Liver (tissue), 3 donors: Measurements from ENCODE around the gene ZBTB49.

Source experiments
- ATF3 ChIP-seq: IDR thresholded peaks from 2 replicates; pipeline ENCODE4 v1.6.1; 2016; ENCODE audit warnings: antibody characterized with exemption
- CTCF ChIP-seq: fragments of 150-350 bp; IDR thresholded peaks from 2 replicates; pipeline ENCODE4 v1.5.1; 2017; ENCODE audit warnings: improper control_type of control experiment, low read depth, low read length; ENCODE audit not compliant: missing input control
- EGR1 ChIP-seq, 2 donors: IDR thresholded peaks; 2 replicates each; pipeline ENCODE4 v1.6.1; 2016 to 2018; ENCODE audit warnings: antibody characterized with exemption in 2 of 2, low read depth in 2 of 2
- FOXA1 ChIP-seq: IDR thresholded peaks from 2 replicates; pipeline ENCODE4 v1.6.1; 2016; ENCODE audit warnings: antibody characterized with exemption
- GABPA ChIP-seq, 2 donors: IDR thresholded peaks in 1 of 2; conservative IDR thresholded peaks in 1 of 2; 2 replicates each; pipeline ENCODE4 v1.6.1; 2016; ENCODE audit warnings: antibody characterized with exemption in 2 of 2, mild to moderate bottlenecking in 1 of 2, moderate library complexity in 1 of 2
- HNF4A ChIP-seq, 2 donors: conservative IDR thresholded peaks; 2 replicates each; pipeline ENCODE4 v1.6.1; 2016; ENCODE audit warnings: antibody characterized with exemption in 2 of 2, mild to moderate bottlenecking in 2 of 2
- JUND ChIP-seq, 2 donors: IDR thresholded peaks; 2 replicates each; pipeline ENCODE4 v1.6.1; 2016; ENCODE audit warnings: antibody characterized with exemption in 2 of 2
- MAX ChIP-seq: IDR thresholded peaks from 2 replicates; pipeline ENCODE4 v1.6.1; 2016; ENCODE audit warnings: antibody characterized with exemption
- RAD21 ChIP-seq, 2 donors: IDR thresholded peaks; 2 replicates each; pipeline ENCODE4 v1.6.1; 2016; ENCODE audit warnings: antibody characterized with exemption in 2 of 2, mild to moderate bottlenecking in 2 of 2
- REST ChIP-seq: IDR thresholded peaks from 2 replicates; pipeline ENCODE4 v1.6.1; 2016; ENCODE audit warnings: antibody characterized with exemption, mild to moderate bottlenecking
- RXRA ChIP-seq, 2 donors: IDR thresholded peaks; 2 replicates each; pipeline ENCODE4 v1.6.1; 2017 to 2018; ENCODE audit warnings: antibody characterized with exemption in 2 of 2, mild to moderate bottlenecking in 1 of 2
- YY1 ChIP-seq: IDR thresholded peaks from 2 replicates; pipeline ENCODE4 v1.6.1; 2016; ENCODE audit warnings: antibody characterized with exemption, mild to moderate bottlenecking
- ZBTB33 ChIP-seq: IDR thresholded peaks from 2 replicates; pipeline ENCODE4 v1.6.1; 2016; ENCODE audit warnings: antibody characterized with exemption
- donor health status: healthy.
- donor health status: healthy.

- TF ChIP-seq JUND (IDR thresholded peaks at IDR 0.05) (peak in 1 of 2 donors; percentile 58), CTCF (peak; percentile 18), ZBTB33 (peak; percentile 70), GABPA (IDR thresholded peaks at IDR 0.05 in 1 of 2, conservative IDR thresholded peaks at IDR 0.05 in 1 of 2) (peak; percentile 89 to 97), MAX (peak; percentile 61), RAD21 (IDR thresholded peaks at IDR 0.05) (peak in 1 of 2 donors; percentile 8), REST (peak; percentile 76), RXRA (IDR thresholded peaks at IDR 0.05) (peak; percentile 36 to 39), FOXA1 (no peak), HNF4A (conservative IDR thresholded peaks at IDR 0.05) (peak in 1 of 2 donors; percentile 33), ATF3 (no peak), YY1 (peak; percentile 98), EGR1 (IDR thresholded peaks at IDR 0.05; ENCODE audit: low read depth in 2 of 2) (peak in 1 of 2 donors; percentile 30)
Measured at GRCh38 chr4:4248029-4248884, 41.8 kb upstream of the ZBTB49 start, which contains the start of gene TMEM128.
